Right renal cortex interstitium (tissue), 3 donors: ENCODE results near the gene ERAS. TPM values are rescaled to one million over a fixed set of nuclear protein-coding genes. Genes with fewer than 3 reads are reported as not detected.

Experiments used
- DNase-seq, 3 donors: peaks; one replicate each; pipeline ENCODE4 v3.0.0-alpha.2; 2013; ENCODE audit warnings: low read depth in 3 of 3, low spot score in 2 of 3
- polyA plus RNA-seq, 3 donors: library from polyadenylated mRNA; unstranded; fragments of 120-200 nt; gene quantifications; one replicate each; pipeline ENCODE4 v1.2.1, GENCODE V29; 2013; ENCODE audit not compliant: insufficient read length in 3 of 3

Gene ERAS, protein sequence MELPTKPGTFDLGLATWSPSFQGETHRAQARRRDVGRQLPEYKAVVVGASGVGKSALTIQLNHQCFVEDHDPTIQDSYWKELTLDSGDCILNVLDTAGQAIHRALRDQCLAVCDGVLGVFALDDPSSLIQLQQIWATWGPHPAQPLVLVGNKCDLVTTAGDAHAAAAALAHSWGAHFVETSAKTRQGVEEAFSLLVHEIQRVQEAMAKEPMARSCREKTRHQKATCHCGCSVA
- under 1 TPM in 1 of 3 donors, not detected in 2; 0.12 TPM for polyA plus RNA-seq

DNA sequence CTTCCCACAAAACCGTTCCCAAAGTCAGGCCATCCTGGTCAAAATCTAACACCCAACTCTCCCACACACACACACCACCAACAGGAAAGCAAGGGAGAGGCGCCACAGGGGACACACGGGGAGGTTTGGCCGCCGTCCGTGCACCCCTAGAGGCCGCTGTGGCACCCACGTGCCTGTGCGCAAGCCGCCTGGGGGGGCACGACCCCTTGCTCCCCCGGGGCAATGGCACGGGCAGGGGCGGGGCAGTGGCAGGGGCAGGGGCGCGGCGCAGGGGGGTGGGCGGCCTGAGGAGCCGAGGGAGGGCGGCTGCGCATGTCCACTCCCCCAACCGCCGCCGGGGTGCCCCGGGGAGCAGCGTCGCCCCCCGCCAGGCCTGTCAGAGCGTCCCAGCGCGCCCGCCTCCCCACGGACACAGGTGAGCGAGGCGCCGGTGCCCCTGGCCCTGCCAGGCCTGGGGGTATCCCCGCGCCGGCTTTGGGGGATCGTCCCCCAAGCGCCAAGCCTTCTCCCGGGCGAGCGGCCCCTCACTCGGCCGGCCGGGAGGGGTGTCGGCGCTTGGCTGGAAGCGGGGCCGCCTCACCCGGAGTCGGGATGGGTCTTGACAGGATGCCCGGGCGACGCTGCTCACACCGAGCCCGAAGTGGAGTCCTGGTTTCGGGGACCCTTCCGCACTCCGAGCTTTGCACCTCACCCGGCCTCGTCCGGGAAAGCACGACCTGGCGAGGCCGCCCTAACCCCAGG is at the start of gene ERAS:
Gene ERAS, plus strand, starts transcription at position 379 of the 741 bp plus-strand sequence. CDS start 2,611 bp downstream, outside the sequence.
- no peak for DNase-seq

DNA sequence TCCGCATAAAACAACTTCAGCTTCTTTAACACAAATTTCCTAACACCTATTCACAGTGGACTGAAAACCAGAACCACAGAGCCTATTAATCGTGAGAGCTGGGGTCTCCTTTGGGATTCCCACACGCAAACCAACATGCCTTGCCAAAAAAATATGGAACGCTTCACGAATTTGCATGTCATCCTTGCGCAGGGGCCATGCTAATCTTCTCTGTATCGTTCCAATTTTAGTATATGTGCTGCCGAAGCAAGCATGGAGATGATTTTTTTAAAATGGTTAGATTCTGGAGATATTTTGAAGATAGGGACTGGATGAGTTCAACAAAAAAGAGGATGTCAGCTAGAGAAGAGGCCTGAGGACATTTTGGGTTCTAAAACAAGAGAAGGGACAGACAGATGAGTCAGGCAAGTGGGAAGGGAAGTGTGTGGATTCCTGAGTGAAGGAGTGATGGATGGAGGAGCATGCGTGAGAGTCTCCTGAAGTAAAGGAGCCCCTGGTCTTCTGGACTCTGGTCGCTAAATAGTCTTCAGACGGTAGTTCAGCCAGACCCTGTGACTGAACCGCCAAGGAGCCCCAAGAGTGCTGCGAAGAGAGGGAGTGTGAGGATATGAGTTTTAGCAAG is 49.4 kb upstream of the ERAS start:
- DNase-seq = no peak

DNA sequence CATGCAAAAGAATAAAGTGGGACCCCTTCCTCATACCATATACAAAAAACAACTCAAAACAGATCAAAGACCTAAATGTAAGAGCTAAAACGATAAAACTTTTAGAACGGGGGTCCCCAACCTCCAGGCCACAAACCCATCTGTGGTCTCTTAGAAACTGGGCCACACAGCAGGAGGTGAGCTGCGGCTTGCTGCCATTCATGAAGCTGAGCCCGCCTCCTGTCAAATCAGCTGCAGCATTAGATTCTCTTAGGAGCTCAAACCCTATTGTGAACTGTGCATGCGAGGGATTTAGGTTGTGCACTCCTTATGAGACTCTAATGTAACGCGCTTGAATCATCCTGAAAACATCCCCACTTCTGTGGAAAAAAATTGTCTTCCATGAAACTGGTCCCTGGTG is 46.9 kb upstream of the ERAS start:
- DNase-seq = no peak

DNA sequence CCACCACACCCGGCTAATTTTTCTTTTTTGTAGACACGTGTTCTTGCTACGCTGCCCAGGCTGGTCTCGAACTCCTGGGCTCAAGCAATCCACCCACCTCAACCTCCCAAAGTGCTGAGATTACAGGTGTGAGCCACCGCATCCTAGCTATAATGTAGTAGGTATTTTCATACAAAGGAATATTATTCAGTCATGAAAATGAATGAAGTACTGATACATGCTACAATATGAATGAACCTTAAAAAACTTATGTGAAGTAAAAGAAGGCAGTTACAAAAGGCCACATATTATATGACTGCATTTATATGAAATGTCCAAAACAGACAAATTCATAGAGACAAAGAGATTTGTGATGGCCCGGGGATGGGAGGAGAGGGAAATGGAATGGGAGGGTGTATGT is 44.6 kb upstream of the ERAS start:
- DNase-seq = no peak

DNA sequence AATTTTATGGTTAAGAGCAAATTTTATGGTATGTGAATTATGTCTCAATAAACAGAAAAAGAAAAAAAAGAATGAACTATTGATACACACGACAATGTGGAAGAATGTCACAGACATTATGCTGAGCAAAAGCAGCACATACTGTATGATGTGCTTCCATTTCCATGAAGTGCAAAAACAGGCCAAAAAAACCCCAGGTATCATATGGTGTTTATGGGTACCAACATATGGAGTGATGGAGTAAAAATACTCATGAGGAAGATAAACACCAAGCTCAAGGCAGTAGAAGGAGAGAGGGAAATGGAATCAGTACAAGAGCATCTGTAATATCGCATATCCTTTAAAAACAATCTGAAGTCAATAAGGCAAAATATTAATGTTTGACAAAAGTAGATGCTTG is 44.1 kb upstream of the ERAS start:
- no peak for DNase-seq

DNA sequence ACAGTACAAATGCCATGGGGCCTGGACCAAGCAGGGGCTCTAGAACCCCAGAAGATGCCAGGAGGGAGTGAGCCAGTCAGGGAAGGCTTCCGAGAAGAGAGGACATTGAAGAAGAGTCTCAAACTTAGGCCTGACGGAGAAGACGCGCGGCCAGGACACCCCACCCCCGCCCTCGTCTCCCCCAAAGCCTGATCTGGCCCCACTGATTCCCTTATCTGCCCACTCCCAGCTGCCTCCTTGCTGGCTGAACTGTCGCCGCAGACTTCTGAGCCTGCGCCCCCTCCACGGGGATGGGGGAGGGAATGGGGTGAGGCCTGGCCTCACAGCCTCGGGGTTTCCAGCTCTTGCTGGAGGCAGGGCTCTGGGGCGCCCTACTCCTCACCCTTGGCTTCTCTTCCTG is 43.5 kb upstream of the ERAS start:
- no peak for DNase-seq

DNA sequence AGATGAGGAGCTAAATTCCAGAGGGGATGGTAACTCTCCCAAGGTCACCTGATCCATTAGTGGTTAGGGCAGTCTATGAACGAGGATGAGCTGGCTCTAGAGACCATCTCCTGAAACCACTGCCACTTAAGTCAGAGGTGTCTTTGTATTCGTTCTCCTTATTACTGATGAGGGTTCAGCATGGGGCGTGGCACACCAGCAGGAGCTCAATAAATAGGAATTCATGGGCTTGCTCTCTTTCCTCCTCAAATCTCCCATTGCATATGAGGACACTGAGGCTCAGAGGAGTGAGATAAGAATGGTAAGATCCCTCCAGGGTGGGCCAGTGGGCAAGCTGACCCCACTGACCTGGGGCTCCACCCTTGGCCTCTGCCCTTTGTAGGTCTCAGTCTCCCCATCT is 41.6 kb upstream of the ERAS start:
- DNase-seq = no peak

DNA sequence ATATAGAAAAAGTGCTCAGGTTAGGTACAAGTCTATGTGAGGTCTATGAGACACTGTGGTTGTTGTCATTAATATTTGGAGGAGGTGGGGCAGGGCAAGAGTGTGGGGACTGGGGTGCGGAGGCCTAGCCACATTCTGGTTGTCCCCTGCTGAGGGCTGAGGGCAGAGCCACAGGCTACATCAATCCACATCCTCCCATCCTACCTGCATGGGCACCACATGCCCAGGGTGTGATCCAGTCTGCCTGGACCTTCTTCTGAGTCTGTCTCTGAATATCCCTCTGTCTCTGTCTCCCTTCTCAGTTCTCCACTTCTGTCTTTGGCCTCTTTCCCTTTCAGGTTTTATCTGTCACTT is 41.1 kb upstream of the ERAS start:
- no peak for DNase-seq

DNA sequence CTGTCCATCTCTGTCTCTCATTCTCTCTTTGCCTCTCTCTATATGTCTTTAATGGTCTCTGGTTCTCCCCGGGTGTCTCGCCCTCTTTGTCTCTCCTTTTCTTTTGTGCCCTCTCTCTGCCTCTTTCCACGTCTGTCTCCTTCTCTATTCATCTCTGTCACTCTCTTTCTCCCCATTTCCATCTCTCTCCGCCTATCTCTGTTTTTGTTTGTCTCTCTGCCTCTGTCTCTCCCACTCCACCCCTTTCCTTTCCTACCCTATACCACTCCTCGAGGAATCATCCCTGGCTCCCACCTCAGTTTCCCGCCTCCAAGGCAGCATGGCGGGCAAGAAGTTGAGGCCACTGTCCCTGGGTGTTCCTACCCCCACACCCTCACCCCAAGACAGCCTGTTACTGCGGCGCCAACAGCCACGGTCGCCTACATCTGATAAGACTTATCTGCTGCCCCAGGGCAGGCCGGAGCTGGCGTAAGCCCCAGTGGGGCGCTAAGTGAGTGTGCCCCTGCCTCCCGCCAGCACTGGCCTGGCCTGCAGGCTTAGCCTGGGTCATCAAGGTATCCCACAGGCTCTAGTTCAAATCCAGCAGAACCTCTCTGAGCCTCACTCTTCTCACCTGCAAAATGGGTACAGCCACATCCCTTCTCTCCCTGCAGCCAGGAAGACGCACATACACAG is 40.6 kb upstream of the ERAS start:
- no peak for DNase-seq

DNA sequence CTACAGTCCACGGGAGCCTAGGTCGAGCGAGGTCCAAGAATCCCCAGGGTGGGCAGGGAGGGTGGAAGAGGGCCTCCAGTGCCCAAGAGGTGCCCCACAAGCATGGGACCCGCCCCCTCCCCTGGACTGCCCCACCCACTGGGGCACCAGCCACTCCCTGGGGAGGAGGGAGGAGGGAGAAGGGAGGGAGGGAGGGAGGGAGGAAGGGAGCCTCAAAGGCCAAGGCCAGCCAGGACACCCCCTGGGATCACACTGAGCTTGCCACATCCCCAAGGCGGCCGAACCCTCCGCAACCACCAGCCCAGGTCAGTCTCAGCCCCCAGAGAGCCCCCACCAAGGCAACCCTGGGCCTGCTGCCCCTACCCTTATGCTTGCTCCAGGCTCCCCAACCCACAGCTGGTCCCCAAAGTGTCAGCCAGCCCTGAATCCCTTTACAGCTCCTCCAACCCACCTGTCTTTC is 39.9 kb upstream of the ERAS start, which contains the start of gene GATA1:
Gene GATA1, plus strand, starts transcription at position 250 of the 460 bp plus-strand sequence. CDS start 4,520 bp downstream, outside the sequence.
- DNase-seq = no peak

DNA sequence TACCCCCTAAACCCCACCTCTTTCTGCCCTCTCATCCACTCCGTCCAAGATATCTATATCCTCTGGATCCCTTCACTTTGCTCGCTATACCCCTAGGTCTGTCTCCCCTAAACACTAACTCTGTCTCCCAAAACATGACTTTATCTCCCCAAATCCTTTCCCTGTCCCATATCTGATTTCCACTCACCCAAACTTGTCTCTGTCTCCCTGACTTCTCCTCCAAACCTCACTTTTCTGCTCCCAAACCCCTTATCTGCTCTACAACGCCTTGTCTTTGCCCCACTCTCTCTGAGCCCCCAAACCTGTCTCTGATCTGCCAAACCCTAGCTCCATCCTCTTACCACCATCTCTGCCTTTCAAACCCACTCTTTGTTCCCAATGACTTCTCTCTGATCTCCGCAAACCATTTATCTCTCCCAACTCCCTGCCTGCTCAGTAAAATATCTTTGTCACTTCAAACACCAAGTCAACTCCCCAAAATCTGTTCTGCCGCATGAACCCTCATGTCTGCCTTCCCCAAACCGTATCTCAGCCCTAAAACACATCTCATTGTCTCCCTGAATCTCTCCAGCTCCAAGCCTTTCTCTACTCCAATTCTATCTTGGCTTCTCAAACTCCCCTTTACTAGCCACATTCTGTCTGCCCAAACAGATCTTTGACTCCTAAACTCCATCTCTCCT is 39.3 kb upstream of the ERAS start:
- DNase-seq = no peak

DNA sequence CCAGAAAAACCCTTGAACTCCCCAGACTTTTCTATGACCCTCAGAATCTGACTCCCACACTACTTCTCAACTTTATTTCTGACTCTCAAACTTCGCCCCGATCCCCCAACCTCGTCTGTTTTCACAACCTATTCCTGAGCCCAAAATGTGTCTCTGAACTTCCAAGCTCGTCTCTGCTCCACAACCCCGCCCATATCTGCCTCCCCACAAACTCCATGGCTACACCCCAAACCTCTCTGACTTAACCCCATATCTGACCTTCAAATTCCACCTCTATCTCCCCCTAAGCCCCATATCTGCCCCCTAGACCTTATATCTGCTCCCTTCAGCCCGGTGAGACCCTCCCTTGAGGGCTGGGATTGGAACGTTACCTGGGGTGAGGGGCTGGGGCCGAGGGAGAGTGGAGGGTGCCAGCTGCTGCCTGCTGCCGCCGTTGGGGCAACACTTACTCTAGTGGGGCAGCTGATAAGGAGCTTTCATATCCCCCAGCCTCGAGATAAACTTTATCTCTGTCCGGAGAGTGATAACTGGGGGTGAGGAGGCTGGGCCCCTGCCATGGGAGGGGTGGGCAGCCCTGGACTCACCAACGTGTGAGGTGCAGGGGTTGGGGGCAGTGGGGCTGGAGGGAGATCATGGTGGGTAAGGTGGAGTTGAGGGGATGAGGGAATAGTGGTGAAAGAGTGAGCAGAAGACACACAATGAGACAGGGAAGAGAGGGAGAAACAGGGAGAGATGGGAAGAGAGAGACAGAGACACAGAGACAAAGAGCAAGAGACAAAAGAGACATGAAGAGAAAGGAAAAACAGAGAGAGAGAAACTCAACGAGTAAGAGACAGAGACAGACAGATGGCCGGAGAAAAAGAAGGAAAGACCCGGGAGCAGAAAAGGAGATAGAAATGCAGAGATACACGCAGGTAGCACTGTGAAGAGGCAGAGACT is 38.5 kb upstream of the ERAS start:
- DNase-seq = no peak

DNA sequence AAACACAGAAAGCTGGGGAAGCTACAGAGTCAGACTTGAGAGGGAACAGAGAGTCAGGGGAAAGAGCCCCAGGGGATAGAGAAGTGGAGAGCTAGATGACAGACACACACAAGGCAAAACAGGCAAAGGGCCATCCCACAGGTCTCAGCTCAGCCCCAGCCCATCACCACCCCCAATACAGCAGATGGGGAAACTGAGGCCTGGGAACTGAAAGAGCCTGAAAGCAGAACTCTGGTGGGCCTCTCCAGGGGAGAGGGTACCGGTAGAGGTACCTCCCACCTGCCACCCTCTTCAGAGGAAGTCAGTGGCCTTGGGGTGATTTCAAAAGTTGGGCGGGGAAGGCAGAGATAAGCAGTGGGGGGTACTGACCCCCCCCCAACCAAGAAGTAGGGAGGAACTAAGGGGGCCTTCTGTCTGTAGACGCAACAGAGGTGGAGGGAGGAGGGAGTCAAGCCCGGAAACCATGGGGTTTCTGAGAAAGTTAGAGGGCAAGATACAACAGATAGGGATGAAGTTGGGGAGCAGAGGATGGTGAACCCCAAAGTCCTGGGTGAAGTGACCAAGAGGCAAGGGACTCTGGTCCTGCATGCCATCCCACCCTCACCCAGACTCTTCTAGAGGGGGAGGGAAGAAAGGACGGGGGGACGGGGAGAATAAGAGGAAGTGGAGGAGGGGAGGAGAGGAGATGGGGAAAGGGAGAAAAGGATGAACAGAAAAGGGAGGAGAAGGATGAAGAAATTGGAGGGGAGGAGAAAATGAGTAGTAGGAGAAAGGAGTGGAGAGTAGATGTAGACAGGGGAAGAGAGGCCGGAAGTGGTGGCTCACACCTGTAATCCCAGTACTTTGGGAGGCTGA is 36.7 kb upstream of the ERAS start:
- no peak for DNase-seq

DNA sequence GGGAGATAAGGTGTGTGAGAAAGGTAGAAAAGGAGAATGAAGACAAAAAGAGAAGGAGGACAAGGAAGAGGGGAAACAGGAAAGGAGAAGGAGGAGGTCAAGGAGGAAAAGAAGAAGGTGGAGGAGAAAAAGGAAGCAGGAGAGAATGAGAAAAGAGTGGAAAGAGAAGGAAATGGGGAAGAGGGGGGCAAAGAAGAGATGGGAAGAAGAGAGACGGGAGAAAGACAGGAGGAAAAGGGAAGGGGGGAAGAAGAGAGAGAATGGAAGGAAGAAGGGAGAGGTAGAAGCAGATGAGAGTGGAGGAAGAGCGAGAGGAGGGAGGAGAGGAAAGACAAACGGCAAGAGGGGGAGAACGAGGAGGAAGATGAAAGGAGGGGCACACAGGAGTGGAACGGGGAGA is 35.8 kb upstream of the ERAS start:
- no peak for DNase-seq

DNA sequence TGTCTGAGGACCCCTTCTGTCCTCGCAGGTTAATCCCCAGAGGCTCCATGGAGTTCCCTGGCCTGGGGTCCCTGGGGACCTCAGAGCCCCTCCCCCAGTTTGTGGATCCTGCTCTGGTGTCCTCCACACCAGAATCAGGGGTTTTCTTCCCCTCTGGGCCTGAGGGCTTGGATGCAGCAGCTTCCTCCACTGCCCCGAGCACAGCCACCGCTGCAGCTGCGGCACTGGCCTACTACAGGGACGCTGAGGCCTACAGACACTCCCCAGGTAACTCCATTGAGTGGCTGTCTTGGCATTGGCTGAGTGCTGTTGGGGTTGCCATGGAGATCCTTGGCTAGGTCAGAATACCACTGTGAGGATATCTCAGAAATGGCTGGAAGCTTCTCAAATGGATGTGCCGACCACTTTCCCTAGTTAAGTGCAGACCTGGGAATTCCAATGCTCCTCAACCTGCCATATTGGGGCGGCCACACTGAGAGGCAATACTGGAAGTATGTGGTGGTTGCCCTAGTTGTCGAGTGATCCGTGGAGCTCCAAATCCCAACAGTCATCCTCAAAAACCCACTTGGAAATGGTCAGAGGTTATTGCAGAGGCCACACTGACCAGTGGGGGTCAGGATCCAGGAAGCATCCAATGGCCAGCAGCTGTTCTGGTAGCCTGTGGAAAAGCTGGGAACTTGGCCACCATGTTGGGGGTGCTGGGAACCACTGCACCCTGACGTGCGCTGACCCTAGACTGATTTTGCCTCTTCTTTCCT is 35.1 kb upstream of the ERAS start:
- DNase-seq = no peak

DNA sequence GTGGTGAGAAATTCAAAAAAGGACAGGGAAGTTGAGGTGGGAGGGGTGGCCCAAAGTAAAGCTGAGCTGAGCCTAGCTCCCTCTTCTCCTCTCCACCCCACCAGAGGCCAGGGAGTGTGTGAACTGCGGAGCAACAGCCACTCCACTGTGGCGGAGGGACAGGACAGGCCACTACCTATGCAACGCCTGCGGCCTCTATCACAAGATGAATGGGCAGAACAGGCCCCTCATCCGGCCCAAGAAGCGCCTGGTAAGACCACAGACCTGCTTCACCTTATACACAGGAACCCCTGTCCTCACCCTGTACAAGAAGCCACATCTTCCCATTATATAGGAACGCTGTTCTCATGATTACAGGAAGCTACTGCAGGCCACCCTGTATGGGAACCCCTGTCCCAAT is 34.1 kb upstream of the ERAS start:
- DNase-seq = no peak

DNA sequence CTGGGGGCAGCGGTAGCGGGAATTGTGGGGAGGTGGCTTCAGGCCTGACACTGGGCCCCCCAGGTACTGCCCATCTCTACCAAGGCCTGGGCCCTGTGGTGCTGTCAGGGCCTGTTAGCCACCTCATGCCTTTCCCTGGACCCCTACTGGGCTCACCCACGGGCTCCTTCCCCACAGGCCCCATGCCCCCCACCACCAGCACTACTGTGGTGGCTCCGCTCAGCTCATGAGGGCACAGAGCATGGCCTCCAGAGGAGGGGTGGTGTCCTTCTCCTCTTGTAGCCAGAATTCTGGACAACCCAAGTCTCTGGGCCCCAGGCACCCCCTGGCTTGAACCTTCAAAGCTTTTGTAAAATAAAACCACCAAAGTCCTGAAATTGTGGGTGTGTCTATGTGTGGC is 32.4 kb upstream of the ERAS start:
- no peak for DNase-seq

DNA sequence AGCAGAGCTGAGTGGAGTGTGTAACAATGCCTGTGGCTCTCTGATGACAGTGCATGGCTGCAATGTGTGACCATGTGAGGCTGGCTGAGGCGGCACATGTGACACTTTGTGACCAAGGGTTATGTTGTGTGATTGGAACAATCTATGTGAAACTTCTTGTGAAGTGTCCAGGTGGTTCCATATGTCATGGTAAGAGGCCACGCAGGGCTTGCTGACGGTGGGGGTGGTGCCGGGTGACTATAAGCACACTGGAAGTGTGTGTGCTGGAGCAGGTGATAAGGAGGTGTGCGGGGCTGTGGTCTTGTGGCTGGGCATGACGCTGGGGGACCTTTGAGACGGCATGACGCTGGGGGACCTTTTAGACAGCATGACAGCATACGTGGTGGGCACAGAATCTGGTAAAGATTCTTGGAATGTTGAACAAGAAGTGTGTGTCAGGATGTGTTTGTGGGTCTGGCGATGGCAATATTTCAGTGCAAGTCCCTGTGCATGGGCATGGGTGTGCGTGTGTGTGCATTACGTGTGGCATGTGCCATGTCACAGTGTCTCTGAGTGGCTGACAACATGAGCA is 31.9 kb upstream of the ERAS start:
- no peak for DNase-seq
